Upper lobe of right lung (tissue), 1 donor: ENCODE results near the gene MEGF9. TPM values are rescaled to one million over a fixed set of nuclear protein-coding genes. Genes with fewer than 3 reads are reported as not detected.

Experiments used
- ATAC-seq: fragments of 200-7000 bp; cut with Tn5 transposase; one replicate; pipeline ENCODE4 v1.9.1; 2020; ENCODE audit warnings: mild to moderate bottlenecking, moderate library complexity
- DNase-seq: peaks from one replicate; pipeline ENCODE4 v3.0.0-alpha.2; 2020
- H3K27ac ChIP-seq: fragments of 200-600 bp; one replicate; pipeline ENCODE4 v1.8.0; 2022
- H3K27me3 ChIP-seq: fragments of 200-600 bp; one replicate; pipeline ENCODE4 v1.8.0; 2022; ENCODE audit warnings: mild to moderate bottlenecking
- H3K36me3 ChIP-seq: fragments of 200-600 bp; one replicate; pipeline ENCODE4 v1.8.0; 2022
- H3K4me1 ChIP-seq: fragments of 200-600 bp; one replicate; pipeline ENCODE4 v1.8.0; 2022
- H3K4me3 ChIP-seq: fragments of 200-600 bp; one replicate; pipeline ENCODE4 v1.8.0; 2022; ENCODE audit warnings: mild to moderate bottlenecking
- H3K9me3 ChIP-seq: fragments of 200-600 bp; one replicate; pipeline ENCODE4 v1.8.0; 2022
- CTCF ChIP-seq: fragments of 200-600 bp; IDR thresholded peaks from one replicate; pipeline ENCODE4 v1.8.0; 2022; ENCODE audit warnings: antibody characterized with exemption
- intact Hi-C: fragments of 100-400 bp; cut with DNase I; formaldehyde crosslinking; loops from one replicate; pipeline ENCODE4 v1.11.0; 2022
- total RNA-seq: library from RNA; stranded (reverse); fragmentation: NEBNext Ultra II Directional; extraction: Animal tissue kit (Norgen Biotek cat#: 25700); gene quantifications from one replicate; pipeline ENCODE4 v1.2.1, GENCODE V29; 2021
- donor health status: DM: no; HTN: yes; CAD: no; lungs with severe emphysema.

The MEGF9 gene
- total RNA-seq, 1 donor from 2014 or later, result 92.9 TPM

GRCh38 chr9:120729791-120730241, 15.5 kb upstream of the MEGF9 start:
- H3K27me3 ChIP-seq, result no peaks in the 10 kb centered on the region
- TF ChIP-seq CTCF, result peak; percentile 19
- no peak overlapping the region for H3K4me3 ChIP-seq
- H3K27ac ChIP-seq, result peak overlapping the region; percentile 49
- no peaks in the 10 kb centered on the region for H3K9me3 ChIP-seq
- ATAC-seq, result peak; percentile 6
- peaks cover 34% of the 10 kb centered on the region for H3K4me1 ChIP-seq
- no peak for DNase-seq
- intact Hi-C loops, result no loop called here
- no peaks in the 10 kb centered on the region for H3K36me3 ChIP-seq

GRCh38 chr9:120726484-120726883, 12.2 kb upstream of the MEGF9 start:
- intact Hi-C loops, result no loop called here
- no peak overlapping the region for H3K4me3 ChIP-seq

GRCh38 chr9:120725907-120726306, 11.6 kb upstream of the MEGF9 start:
- Histone ChIP-seq H3K36me3 (no peaks in the 10 kb centered on the region), H3K4me3 (no peak overlapping the region), H3K27me3 (no peaks in the 10 kb centered on the region), H3K4me1 (peaks cover 16% of the 10 kb centered on the region), H3K27ac (no peak overlapping the region), H3K9me3 (no peaks in the 10 kb centered on the region)
- intact Hi-C loops, result no loop called here
- TF ChIP-seq CTCF, result no peak
- DNase-seq, result no peak
- ATAC-seq, result no peak

More at GRCh38 chr9:120726484-120726883, 12.2 kb upstream of the MEGF9 start:
- no peak for TF ChIP-seq CTCF
- Histone ChIP-seq H3K9me3 (no peaks in the 10 kb centered on the region), H3K27ac (no peak overlapping the region), H3K27me3 (no peaks in the 10 kb centered on the region), H3K4me1 (peaks cover 21% of the 10 kb centered on the region), H3K36me3 (no peaks in the 10 kb centered on the region)
- DNase-seq (no peak), ATAC-seq (no peak)

- Histone ChIP-seq H3K4me1 (peaks cover 10% of the 10 kb centered on the region), H3K9me3 (no peaks in the 10 kb centered on the region), H3K27me3 (no peaks in the 10 kb centered on the region), H3K36me3 (no peaks in the 10 kb centered on the region), H3K27ac (peak overlapping the region; percentile 7), H3K4me3 (no peak overlapping the region)
- ATAC-seq, result peak; percentile 76
- intact Hi-C loops, result no loop called here
- TF ChIP-seq CTCF, result no peak
- DNase-seq, result no peak
Observed at GRCh38 chr9:120724757-120725400, 10.6 kb upstream of the MEGF9 start.

- no peak for TF ChIP-seq CTCF
- Histone ChIP-seq H3K27ac (no peak overlapping the region), H3K9me3 (no peaks in the 10 kb centered on the region), H3K36me3 (no peaks in the 10 kb centered on the region), H3K27me3 (no peaks in the 10 kb centered on the region), H3K4me1 (no peaks in the 10 kb centered on the region), H3K4me3 (no peak overlapping the region)
- intact Hi-C loops, result no loop called here
- DNase-seq (no peak), ATAC-seq (no peak)
Observed at GRCh38 chr9:120723565-120723964, 9.3 kb upstream of the MEGF9 start.

GRCh38 chr9:120720404-120720803, 6.1 kb upstream of the MEGF9 start:
- intact Hi-C loops, result no loop called here
- no peak for DNase-seq

More at GRCh38 chr9:120720404-120720803, 6.1 kb upstream of the MEGF9 start:
- no peaks in the 10 kb centered on the region for H3K36me3 ChIP-seq
- no peaks in the 10 kb centered on the region for H3K9me3 ChIP-seq
- no peaks in the 10 kb centered on the region for H3K27me3 ChIP-seq
- H3K4me3 ChIP-seq, result no peak overlapping the region
- ATAC-seq, result no peak
- peaks cover under 1% of the 10 kb centered on the region for H3K4me1 ChIP-seq
- no peak overlapping the region for H3K27ac ChIP-seq
- no peak for TF ChIP-seq CTCF
